Measurements from ENCODE around the gene PRSS27.

DNA sequence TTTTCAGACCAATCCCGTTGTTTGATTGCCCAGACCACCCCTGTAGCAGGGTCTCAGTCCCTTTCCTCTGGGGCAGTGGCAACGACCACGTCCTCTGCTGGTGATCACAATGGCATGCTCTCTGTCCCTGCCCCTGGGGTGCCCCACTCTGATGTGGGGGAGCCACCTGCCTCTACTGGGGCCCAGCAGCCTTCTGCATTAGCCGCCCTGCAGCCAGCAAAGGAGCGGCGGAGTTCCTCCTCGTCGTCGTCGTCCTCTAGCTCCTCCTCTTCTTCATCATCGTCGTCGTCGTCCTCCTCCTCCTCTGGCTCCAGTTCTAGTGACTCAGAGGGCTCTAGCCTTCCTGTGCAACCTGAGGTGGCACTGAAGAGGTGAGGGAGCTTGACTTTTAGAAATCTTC is 47.9 kb upstream of the PRSS27 start:
- TF ChIP-seq, protein P1, sequence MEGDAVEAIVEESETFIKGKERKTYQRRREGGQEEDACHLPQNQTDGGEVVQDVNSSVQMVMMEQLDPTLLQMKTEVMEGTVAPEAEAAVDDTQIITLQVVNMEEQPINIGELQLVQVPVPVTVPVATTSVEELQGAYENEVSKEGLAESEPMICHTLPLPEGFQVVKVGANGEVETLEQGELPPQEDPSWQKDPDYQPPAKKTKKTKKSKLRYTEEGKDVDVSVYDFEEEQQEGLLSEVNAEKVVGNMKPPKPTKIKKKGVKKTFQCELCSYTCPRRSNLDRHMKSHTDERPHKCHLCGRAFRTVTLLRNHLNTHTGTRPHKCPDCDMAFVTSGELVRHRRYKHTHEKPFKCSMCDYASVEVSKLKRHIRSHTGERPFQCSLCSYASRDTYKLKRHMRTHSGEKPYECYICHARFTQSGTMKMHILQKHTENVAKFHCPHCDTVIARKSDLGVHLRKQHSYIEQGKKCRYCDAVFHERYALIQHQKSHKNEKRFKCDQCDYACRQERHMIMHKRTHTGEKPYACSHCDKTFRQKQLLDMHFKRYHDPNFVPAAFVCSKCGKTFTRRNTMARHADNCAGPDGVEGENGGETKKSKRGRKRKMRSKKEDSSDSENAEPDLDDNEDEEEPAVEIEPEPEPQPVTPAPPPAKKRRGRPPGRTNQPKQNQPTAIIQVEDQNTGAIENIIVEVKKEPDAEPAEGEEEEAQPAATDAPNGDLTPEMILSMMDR (conservative IDR thresholded peaks at IDR 0.05 in 1 of 2, IDR thresholded peaks at IDR 0.05 in 1 of 2; ENCODE audit: low read depth in 1 of 2, low read length in 2 of 2) = no peak
- TF ChIP-seq EZH2 (IDR thresholded peaks at IDR 0.05; ENCODE audit: low read length, missing control alignments) = no peak
